Stomach smooth muscle (tissue), 2 donors: ENCODE results near the gene ZFP36L1.

ENCODE experiments used
- H3K27ac ChIP-seq: one replicate; pipeline ENCODE4 v1.7.0; 2013; ENCODE audit warnings: mild to moderate bottlenecking, low read length, inconsistent platforms
- H3K27me3 ChIP-seq, 2 donors: one replicate each; pipeline ENCODE4 v1.7.0; 2013; ENCODE audit warnings: low read length in 2 of 2; ENCODE audit not compliant: insufficient read depth in 2 of 2, control insufficient read depth in 1 of 2
- H3K36me3 ChIP-seq, 2 donors: one replicate each; pipeline ENCODE4 v1.7.0; 2013; ENCODE audit warnings: low read length in 2 of 2; ENCODE audit not compliant: control insufficient read depth in 2 of 2, insufficient read depth in 2 of 2
- H3K4me1 ChIP-seq: one replicate; pipeline ENCODE4 v1.7.0; 2013; ENCODE audit warnings: low read length; ENCODE audit not compliant: control insufficient read depth, insufficient read depth
- H3K4me3 ChIP-seq, 2 donors: one replicate each; pipeline ENCODE4 v1.7.0; 2013; ENCODE audit warnings: low read length in 2 of 2
- H3K9ac ChIP-seq, 2 donors: one replicate each; pipeline ENCODE4 v1.7.0; 2013; ENCODE audit warnings: low read length in 2 of 2, mild to moderate bottlenecking in 1 of 2
- H3K9me3 ChIP-seq, 2 donors: one replicate each; pipeline ENCODE4 v1.7.0; 2013; ENCODE audit warnings: low read length in 2 of 2; ENCODE audit not compliant: control insufficient read depth in 2 of 2
- donor health status: healthy.
- donor health status: Pancreatic carcinoma.

The ZFP36L1 gene

GRCh38 chr14:68747393-68747792, 45.5 kb downstream of the ZFP36L1 start:
- Histone ChIP-seq H3K27me3 (no peaks in the 10 kb centered on the region), H3K27ac (no peak overlapping the region), H3K9ac (no peak overlapping the region), H3K4me1 (no peaks in the 10 kb centered on the region), H3K4me3 (no peak overlapping the region), H3K36me3 (no peaks in the 10 kb centered on the region), H3K9me3 (no peaks in the 10 kb centered on the region)

- H3K27me3 ChIP-seq = no peaks in the 10 kb centered on the region
- H3K36me3 ChIP-seq = no peaks in the 10 kb centered on the region
- no peak overlapping the region for H3K27ac ChIP-seq
- H3K4me3 ChIP-seq = no peak overlapping the region
- H3K9me3 ChIP-seq = peaks cover 3% of the 10 kb centered on the region in 2 donors
- H3K4me1 ChIP-seq = no peaks in the 10 kb centered on the region
- H3K9ac ChIP-seq = no peak overlapping the region
Measured at GRCh38 chr14:68744613-68745012, 48.3 kb downstream of the ZFP36L1 start.

GRCh38 chr14:68741839-68742470, 50.9 kb downstream of the ZFP36L1 start:
- Histone ChIP-seq H3K27me3 (no peaks in the 10 kb centered on the region), H3K9ac (no peak overlapping the region), H3K4me1 (peaks cover 8% of the 10 kb centered on the region), H3K36me3 (no peaks in the 10 kb centered on the region), H3K27ac (no peak overlapping the region), H3K9me3 (peaks cover 3% of the 10 kb centered on the region in 2 donors), H3K4me3 (no peak overlapping the region)

DNA sequence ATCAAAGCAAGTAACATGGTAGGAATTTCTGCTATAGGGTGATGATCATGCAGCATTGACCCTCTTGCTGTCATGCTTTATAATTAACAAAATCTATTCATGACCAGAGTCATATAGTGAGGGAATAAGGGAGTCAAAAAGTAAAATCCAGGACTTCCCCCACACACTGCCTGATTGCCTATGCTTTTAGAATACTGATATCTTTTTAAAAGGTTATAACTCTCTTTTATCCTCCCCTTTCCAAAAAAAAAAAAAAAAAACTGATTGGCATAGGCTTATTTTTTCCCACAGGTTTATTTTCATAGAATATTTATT, 51.4 kb downstream of the ZFP36L1 start:
- no peak overlapping the region for H3K27ac ChIP-seq
- H3K9me3 ChIP-seq = peaks cover 3% of the 10 kb centered on the region in 2 donors
- H3K4me1 ChIP-seq = peaks cover 13% of the 10 kb centered on the region
- H3K9ac ChIP-seq = no peak overlapping the region
- H3K4me3 ChIP-seq = no peak overlapping the region
- H3K27me3 ChIP-seq = no peaks in the 10 kb centered on the region
- no peaks in the 10 kb centered on the region for H3K36me3 ChIP-seq

GRCh38 chr14:68740788-68741476, 51.9 kb downstream of the ZFP36L1 start:
- Histone ChIP-seq H3K4me1 (peaks cover 18% of the 10 kb centered on the region), H3K9ac (no peak overlapping the region), H3K36me3 (no peaks in the 10 kb centered on the region), H3K4me3 (no peak overlapping the region), H3K9me3 (peaks cover 3% of the 10 kb centered on the region in 2 donors), H3K27me3 (no peaks in the 10 kb centered on the region), H3K27ac (no peak overlapping the region)

DNA sequence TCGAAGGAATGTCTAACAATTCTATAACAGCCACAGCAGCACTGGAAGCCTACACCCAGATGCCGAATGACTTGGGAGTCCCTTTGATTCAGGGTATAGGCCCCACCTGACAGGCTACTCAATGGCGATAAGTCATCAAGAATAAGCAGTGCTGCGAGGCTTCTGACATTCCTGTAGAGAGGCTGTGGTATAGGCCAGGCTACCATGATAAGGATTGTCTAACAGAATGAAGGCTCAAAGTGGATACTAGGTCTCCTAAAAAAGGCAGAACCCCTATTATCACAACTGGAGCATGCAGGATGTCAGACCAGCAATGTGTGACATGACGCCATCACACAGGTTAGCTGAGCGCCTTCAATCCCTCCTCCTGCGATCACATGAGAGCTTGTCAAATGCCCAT, 53.2 kb downstream of the ZFP36L1 start:
- Histone ChIP-seq H3K4me1 (peaks cover 27% of the 10 kb centered on the region), H3K27ac (no peak overlapping the region), H3K27me3 (no peaks in the 10 kb centered on the region), H3K36me3 (no peaks in the 10 kb centered on the region), H3K9ac (no peak overlapping the region), H3K9me3 (peaks cover 3% of the 10 kb centered on the region in 2 donors), H3K4me3 (no peak overlapping the region)

DNA sequence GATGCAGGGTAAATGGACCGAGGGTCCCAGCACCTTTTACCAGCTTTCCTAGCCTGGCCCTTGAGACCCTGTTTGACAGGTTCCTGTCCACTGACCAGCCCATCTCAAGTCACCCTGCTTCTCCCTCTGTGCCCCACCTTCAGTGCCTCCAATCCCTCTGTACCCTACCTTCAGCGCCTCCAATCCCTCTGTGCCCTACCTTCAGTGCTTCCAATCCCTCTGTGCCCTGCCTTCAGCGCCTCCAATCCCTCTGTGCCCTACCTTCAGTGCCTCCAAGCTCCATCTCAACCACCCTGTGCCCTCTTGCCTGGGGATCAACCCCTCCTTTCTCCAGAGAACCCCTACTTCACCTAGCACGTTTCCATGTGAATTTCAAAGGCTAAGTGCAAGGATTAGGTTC, 54.3 kb downstream of the ZFP36L1 start:
- no peaks in the 10 kb centered on the region for H3K27me3 ChIP-seq
- no peak overlapping the region for H3K9ac ChIP-seq
- peaks cover 3% of the 10 kb centered on the region in 2 donors for H3K9me3 ChIP-seq
- H3K36me3 ChIP-seq = no peaks in the 10 kb centered on the region
- peaks cover 27% of the 10 kb centered on the region for H3K4me1 ChIP-seq
- no peak overlapping the region for H3K4me3 ChIP-seq
- no peak overlapping the region for H3K27ac ChIP-seq
